ENCODE results near the gene A4GALT.

Gene A4GALT

DNA sequence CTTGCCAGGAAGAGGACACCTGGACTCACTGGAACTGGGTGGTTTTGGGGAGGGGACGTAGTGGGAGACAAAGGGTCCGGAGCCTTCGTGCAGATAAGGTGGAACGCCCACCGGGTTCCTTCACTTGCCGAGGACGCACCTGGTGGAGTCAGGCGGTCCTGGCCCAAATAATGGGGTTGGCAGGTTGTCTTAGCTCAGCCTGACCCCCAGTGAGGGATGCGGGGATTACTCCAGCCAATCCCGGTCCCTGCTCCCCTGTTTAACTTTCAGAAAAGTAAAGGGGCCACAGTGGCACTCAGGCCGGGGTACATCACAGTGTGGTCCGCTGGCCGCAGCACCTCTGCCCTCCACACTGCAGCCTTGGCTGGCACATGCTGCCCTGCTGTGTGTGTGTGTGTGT, 18.0 kb downstream of the A4GALT start:
- DNase-seq (ENCODE audit: low read depth, low spot score): no peak

DNA sequence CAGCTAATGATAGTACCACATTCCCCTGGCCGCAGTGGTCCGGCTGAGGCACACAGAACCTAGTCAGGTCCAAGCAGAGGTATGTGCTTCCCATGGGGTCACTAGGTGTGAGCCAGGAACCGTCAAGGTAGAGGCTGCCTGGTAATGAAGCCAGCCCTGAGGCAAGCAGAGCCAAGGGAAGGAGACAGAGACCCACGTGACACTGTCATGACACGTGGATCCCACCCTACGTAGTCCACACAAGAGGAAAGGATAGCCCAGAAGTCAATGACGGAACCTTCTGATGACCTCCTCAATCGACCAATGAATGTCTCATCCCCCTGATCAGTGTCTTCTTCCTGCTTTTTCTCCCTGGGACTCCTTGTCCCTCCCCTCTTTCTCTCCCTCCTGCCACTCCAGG, 19.0 kb downstream of the A4GALT start:
- no peak for DNase-seq (ENCODE audit: low read depth, low spot score)

DNA sequence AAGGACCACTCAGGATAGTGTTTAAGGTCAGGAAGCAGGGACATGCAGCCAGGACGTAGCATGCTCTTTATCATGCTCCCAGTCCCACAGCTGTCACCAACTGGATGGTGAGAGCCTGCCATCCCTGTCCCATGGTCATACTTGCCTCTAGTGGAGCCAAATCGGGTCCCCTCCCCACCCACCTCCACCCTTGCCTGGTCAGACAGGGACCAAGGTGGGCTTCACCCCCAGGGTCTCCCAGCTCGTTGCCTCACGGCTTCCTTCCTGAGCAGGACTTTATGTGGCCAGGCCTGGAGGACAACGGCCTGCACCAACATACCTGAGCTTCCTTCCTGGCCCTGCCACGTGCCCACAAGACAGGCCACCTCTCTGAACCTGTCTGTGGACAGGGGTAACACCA, 19.8 kb downstream of the A4GALT start:
- DNase-seq (ENCODE audit: low read depth, low spot score): no peak

DNA sequence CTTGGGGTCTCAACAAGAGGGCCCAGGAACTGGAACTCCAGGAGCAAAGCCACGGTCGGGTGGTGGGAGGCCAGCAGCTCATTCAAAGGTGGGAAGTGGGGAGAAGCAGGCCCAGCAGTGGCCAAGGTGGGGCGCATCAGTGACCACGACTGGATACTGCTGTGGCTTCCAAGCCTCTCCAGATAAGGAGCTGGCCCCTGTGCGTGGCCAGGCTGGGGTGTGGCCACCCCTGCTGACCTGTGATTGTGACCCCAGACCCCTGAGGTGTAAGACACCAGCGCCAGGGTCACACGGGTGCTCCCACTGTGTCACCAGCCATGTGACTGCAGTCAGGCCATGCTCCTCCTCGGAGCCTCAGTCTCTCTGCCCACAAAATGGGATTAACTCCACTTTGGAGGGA, 20.3 kb downstream of the A4GALT start:
- no peak for DNase-seq (ENCODE audit: low read depth, low spot score)

DNA sequence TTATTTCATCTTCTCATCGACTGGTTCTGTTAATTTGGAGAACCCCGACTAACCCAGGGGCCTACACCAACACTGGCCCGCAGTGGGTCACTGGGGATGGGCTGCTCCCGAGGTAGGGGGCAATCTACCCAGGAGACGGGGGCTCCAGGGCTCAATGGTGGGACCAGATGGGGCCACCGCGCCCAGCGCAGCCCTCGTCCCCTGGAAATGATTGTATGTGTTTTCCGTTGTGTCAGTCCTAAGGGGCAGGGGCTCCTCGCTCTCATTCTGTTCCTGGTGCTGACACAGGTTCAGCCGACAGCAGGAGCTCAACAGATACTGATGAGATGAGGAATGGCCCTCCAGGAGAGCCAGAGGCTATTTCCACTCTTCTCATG, 20.7 kb downstream of the A4GALT start:
- no peak for DNase-seq (ENCODE audit: low read depth, low spot score)

DNA sequence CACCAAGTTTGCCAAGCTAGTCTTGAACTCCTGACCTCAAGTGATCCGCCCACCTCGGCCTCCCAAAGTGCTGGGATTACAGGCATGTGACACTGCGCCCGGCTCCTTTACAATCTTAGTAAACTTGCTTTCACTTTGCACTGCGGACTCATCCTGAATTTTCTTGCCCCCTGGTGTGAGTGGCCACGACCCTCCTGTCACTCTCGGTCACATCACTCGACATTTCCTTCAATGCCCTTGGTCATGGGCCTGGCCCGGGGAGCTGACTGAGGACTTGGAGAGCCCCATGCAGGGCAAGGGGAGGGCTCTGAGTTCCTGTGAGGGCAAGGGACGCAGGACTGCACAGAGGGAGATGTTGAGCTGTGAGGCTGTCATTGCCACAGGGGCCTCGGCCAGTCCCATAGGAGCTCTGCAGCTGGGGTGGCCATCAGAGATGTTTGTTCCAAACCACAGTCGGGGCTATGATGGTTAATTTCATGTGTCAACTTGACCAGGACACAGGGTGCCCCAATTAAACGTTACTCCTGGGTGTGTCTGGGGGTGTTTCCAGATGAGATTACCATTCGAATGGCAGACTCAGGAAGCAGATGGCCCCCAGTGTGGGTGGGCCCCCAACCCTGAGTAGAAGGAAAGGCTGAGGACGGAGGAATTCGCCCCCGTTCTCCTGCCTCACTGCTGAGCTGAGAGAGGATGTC, 21.2 kb downstream of the A4GALT start:
- DNase-seq (ENCODE audit: low read depth, low spot score): no peak

DNA sequence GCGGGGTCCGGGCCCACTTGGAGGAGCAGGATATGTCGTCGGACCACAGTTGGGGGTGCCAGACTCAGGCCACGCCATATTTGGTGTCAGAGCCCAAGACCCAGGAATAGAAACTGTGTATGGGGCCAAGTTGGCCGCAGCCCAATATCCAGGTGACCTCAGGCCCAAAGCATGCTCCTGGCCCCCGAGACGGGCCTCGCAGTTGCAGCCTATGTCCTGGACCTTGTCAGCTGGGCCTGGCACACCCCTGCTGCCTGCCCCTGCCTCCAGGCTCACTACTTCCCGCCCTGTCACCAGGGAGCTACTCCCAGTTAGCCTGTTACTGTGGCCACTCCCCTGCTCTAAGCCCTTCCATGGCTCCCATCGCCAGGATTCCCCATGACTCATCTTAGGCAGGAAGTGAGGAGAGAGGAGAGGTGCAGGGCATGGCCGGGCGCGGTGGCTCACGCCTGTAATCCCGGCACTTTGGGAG, 23.1 kb downstream of the A4GALT start:
- no peak for DNase-seq (ENCODE audit: low read depth, low spot score)

DNA sequence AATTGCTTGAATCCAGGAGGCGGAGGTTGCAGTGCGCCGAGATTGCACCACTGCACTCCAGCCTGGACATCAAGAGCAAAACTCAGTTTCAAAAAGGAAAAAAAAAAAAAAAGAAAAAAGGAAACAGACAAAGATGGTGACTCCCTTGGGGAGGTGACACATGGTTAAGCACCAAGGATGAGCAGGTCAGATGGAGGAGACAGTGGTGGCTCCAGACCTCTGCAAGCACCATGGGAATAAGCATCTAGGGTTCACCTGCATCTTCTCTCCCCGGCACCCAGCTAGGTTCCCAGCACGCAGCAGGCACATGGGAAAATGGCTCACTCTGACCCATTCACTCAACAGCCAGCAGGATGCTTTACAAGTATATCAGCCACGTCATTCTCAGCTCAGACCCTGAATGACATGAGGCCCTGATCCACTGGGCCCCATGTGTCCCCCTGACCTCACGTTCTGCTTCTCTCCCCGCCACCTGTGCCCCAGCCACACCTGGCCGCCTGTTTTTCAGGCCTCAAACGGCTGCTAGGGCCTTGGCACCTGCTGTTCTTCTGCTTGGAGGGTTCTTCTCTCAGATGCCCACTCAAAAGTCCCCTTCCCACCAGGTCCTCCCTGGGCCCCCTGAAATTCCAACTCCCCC, 24.2 kb downstream of the A4GALT start:
- no peak for DNase-seq (ENCODE audit: low read depth, low spot score)

DNA sequence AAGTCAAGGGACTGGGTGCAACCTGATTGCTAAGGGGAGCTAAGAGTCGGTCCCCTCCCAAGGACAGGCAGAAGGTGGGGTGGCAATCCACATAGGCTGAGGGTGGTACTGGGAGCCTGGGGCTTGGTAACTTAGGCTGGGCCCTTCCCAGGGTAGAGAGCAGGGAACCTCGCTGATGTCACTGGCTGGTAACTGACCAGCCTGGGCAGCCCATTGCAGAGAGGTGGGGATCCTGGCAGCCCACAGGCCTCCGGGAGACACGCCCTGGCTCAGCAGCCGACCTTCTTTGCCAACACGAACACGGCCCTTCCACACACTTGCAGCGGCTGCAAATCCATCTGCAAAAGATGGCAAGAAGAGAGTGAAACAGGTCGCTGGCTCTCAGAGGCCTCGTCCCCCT, 25.4 kb downstream of the A4GALT start:
- DNase-seq (ENCODE audit: low read depth, low spot score): no peak

DNA sequence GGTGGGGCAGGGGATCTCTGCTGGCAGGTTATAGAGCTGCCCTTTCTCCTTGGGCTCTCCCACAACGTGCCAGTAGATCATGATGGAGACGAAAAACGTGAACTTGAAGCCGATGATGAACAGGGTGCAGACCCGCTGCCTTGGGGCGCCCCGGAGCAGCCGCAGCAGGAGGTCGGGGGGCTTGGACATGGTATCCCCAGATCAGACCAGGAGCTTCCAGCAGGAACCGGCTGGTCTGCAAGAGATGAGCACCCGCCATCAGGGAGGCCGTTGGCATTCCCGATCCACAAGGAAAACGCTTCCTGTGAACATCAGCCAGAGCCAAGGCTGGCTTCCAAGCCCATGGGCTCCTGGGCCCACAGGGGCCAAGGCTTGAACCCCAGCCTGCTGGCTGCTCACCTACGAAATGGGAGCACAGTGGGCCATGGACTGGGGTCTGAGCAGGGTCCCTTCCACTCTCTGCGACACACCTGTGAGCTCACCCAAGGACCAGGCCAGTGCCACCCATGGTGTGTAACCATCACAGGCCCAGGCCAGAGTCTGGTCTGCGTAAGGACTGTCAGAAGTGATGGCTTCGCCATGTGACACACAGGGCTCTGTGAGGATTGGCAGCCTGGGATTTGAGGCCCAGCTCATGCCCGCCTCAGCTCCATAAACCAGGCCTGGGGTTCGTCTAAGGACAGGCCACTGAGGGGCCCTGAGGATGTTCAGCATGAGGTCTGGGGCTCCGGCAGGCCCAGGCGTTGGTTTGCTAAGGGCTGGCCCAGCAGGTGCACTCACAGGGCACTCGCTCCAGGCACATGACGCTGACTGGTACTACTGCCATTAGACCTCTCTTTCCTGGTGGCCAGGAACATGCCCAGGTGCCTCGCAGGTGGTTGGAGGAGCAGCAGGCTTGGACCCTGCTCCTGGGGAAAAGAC, 26.6 kb downstream of the A4GALT start:
- DNase-seq (ENCODE audit: low read depth, low spot score): no peak

DNA sequence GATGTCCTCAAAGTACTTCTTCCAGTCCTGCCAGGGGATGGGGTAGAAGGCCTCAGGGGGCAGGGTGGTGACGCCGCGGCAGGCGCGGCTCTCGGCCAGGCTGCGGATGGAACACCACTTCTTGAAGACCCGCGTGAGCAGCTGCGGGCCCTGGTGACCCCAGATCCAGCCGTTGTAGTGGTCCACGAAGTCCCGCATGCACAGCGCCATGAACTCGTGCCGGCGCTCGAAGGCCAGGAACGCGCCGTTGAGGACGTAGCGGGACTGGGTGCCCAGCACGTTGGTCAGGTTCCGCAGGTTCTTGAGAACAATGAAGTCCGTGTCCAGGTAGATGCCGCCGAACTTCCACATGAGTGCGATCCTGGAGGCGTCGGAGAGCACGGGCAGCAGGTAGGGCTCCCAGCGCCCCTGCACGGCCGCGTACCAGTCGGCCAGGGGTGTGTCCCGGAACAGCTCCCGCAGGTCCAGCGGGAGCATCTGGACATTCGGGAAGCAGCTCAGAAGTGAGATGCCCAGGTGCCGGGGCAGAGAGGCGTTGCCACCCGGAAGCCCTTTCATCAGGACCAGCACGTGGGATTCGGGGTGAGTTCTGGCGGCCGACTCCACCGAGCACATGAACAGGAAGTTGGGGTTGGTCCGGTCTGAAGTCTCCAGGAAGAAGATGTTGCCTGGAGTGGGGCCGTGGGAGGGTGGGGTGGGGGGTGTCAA, 27.5 kb downstream of the A4GALT start:
- no peak for DNase-seq (ENCODE audit: low read depth, low spot score)

DNA sequence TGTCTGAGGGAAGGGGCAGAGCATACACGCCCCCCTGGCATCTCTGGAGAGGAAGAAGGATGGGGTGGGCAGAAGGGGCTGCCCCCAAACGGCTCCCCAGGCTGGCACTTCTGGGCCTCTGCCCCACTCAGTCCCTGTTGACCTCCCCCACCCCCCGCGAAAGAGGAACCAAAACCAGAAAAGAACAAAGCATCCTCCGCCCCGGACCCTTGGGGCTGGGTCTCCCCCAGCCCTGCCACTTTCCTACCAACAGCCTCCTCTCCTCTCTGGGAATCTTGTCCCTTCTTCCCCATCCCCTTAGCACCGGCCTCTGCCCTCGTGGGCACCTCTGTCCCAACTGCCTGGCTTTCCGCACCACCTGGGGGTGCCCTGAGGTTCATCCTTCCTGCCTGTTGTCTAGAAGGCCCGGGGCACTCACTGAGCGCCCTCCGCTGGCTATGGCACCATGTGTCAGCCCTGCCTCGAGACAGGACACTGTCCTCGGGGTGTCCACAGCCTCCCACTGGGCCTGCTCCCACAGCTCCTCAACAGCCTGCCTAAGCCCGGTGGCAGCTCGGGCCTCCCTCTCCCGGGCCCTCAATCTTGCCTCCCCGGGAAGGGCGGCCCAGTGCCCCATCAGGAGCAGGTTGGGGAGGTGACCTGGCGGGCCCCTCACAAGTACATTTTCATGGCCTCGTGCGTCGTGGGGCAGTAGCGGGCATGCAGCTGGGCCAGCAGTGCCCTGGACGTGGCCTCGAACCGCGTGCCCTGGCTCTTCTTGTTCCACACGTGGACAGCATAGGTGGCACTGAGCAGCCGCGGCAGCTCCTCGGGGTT, 28.2 kb downstream of the A4GALT start:
- no peak for DNase-seq (ENCODE audit: low read depth, low spot score)

DNA sequence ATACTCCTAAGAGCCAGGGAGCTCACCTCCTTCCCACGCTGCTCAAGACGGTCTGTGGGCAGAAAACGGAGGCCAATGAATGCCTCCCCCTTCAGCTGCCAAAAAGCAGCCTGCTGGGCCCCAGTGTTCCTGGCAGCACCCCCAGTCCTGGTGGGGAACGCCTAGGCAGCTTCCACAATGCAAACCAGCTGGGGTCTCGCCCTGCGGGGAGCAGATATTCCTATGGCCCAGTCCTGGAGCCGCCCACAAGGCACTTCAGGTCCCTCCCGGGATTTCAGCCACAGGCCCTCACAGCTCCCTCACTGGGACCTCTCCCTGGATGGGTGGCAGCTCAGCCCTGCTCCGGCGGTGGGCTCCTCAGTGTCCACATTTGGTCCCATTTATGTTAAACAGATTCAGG, 29.2 kb downstream of the A4GALT start:
- no peak for DNase-seq (ENCODE audit: low read depth, low spot score)

DNA sequence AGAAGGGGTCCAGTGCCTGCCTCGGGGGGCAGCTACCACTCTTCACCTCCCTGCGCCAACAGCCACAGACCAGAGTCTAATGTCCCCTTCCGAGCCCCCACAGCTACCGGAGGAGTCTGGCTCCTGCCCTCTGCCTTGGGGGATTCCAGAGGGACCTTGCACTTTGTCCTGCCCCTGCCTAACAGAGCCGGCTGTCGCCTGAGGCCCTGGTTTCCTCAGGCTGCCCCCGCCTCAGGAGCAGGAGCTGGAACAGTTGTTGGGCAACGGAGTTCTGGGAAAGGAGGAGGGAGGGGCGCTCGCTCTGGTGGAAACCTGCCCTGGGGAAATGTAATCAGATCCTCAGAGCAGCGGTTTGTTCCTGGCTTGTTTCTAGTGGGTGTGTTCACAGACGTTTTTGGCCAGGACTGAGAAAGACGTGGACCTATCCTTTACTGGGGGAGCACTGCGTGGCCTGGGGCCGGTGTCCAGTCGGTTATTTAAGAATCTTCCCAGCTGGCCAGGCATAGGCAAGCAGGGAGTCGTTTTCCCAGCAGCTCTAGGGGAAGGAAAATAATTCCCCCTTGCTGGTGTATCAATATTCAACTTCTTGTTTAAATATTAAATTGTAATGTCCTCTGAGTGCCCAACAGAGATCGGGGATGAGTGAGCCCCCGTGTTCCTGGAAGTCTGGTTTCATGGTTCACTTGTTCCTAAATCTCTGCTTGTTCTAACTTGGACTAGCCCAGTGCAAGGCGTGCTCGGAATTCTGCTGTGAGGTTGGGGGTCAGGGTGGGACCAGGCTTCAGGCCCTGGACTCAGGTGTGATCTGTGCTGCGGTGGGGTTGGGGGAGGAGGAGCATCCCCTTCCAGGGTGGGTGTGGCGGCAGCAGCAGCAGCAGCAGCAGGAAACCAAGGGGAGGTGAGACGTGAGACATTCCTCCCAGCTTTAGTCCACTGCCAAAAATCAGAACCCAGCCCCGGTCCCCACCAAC, 32.1 kb downstream of the A4GALT start:
- no peak for DNase-seq (ENCODE audit: low read depth, low spot score)

DNA sequence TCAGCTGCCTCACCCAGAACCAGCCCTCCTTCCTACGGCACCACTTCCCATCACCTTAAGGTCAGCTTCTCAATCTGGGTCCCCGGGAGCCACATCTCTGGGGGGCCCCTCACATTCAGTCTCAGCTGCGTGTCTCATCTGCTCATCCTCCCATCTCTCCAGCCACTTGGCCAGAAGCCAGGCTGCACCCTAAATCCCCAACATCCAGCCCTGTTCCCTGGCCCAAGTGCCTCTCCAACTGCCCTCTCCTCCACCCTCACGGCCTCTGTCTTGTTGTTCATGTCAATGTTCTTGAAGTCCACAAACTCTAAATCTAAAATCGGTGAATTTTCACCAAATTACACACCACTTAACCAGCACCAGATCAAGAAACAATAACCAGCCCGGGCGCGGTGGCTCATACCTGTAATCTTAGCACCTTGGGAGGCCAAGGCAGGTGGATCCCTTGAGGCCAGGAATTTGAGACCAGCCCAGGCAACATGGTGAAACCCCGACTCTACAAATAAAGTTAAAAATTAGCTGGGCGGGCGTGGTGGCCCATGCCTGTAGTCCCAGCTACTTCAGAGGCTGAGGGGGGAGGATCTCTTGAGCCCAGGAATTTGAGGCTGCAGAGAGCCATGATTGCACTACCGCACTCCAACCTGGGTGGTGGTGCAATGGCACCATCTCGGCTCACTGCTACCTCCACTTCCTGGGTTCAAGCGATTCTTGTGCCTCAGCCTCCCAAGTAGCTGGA, 33.7 kb downstream of the A4GALT start:
- no peak for DNase-seq (ENCODE audit: low read depth, low spot score)

DNA sequence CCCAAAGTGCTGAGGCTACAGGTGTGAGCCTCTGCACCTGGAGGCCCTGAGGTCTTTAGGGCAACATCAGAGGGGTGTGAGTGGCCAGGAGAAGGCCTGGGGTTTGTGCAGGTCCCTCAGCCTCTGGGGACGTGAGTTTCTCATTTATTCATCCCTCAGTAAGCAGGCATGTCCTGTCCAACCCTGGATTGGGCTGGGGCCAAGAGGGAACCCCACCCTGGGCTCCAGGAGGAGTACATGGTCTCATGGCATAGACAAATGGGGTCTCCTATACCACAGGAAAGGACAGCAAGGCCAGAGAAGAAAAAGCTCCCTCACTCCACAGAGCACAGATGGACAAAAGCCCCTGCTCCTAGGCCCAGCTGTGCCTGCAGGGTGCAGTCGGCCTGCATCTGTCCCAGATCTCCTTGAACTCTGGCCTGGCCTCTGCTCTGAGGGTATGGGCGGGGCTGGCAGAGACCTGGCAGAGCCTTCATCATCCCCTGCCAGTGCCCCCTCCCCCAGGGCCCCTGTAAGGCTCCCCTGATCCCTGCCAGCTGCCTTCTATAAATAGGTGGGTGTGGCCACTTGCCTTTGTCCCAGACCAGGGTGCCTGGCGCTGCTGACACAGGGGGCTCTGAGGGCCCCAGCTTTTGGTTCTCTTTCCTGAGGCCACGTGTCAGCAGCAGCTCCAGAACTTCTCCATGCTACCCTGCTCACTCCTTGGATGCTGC, 34.6 kb downstream of the A4GALT start:
- DNase-seq (ENCODE audit: low read depth, low spot score): no peak

DNA sequence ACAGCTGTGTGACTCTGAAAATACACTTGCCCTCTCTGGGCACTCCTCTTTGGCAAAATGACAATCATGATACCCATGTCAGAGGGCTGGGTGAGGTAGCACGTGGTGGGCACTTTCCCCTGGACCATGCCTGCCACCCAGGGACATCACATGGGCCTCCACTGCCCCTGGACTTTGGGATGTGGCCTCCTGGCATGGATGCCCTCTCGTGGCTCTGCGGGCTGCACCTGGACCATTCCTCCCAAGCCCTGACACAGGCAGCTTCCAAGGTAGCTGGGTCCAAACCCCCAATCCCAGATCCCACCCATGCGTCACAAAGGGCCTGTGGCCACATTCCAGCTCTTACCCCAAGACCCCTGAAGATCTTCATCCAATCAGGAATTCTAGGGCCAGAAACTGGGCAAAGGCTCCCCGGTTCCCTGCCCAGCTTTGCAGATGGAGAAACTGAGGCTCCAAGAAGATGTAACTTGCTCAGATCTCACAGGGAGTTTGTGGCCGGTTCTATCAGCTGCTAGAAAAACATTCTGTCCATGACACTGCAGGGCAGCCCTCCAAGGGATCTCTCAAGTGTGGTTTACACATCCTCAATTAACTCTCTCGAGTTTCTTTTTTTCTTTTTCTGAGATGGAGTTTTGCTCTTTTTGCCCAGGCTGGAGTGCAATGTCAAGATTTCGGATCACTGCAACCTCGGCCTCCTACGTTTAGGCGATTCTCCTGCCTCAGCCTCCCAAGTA, 36.0 kb downstream of the A4GALT start:
- DNase-seq (ENCODE audit: low read depth, low spot score): no peak

All from activated CD4-positive, CD25-positive, alpha-beta regulatory T cell treated with anti-CD3 and anti-CD28 coated beads, Interleukin-2, amount 50 U/mL, for 16 hours (primary cell).